ENCODE data around the gene PALLD.

Gene PALLD

DNA sequence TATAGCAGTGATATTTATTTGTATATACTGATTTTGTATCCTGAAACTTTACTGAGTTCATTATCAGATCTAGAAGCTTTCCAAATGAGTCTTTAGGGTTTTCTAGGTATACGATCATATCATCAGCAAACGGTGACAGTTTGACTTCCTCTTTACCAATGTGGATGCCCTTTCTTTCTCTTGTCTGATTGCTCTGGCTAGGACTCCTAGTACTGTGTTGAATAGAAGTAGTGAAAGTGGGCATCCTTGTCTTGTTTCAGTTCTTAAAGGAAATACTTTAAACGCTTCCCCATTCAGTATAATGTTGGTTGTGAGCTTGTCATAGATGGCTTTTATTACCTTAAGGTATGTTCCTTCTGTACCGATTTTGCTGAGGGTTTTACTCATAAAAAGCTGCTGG lies 475.7 kb downstream of the PALLD start:
- no peak for DNase-seq (ENCODE audit: low spot score)
